ENCODE measurements around the gene FBXW8. TPM values are rescaled to one million over a fixed set of nuclear protein-coding genes. Genes with fewer than 3 reads are reported as not detected.

Gene FBXW8
- polyA plus RNA-seq, 3 donors, result 2.0 to 5.2 (median 2.7) TPM

DNA sequence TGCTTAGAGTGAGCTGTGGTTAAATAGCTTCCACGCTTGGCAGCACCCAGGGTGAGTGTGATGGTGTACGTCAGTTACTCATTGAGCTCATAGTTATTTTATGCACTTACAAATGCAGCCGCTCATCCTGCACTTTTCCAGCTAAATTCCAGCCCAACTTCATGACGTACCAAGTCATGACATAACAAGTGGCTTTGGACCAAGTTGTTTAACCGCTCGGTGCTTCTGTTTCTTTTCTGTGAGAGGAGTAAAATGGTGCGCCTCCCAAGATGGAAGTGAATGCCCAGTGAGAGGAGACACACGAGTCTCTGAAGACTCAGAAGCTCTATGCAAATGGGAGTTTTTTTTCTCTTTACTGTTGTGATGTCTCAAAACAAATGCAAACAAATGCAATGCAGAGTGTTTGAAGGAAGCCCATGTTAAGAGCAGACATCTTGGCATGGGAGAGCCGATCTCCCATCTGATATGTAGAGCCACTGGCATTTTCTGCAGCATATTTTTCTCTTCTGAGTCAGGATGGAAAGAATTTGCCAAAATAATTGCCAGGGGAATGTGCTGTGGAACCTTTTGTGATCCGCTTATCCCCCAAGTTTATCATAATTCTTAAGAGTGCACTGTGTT, 72.2 kb downstream of the FBXW8 start:
- H3K79me2 ChIP-seq (ENCODE audit: insufficient read depth, low read length), result no peaks in the 10 kb centered on the region
- Mint-ChIP-seq H3K27ac (no peak overlapping the region), H3K27me3 (ENCODE audit: low read depth in 3 of 3) (peaks cover 0 to 1% (median 0%) of the 10 kb centered on the region in 3 donors), H3K4me1 (no peaks in the 10 kb centered on the region), H3K4me3 (no peak overlapping the region), H3K36me3 (peaks cover 12 to 19% of the 10 kb centered on the region in 2 donors), H3K9me3 (peaks cover 0 to 2% (median 0%) of the 10 kb centered on the region in 7 donors)
- no peaks in the 10 kb centered on the region for H3K27me3 ChIP-seq (ENCODE audit: control insufficient read depth in 2 of 2, insufficient read depth in 2 of 2, low read length in 2 of 2)
- no peaks in the 10 kb centered on the region for H3K4me1 ChIP-seq (ENCODE audit: control insufficient read depth in 1 of 2, insufficient read depth in 2 of 2, low read length in 2 of 2)
- no peak for DNase-seq
- H3K9ac ChIP-seq (ENCODE audit: insufficient read depth, low read length, poor library complexity, severe bottlenecking), result no peak overlapping the region
- H3K9me3 ChIP-seq (replicated peaks in 1 of 2; ENCODE audit: control insufficient read depth in 1 of 2, insufficient read depth in 1 of 2, low read length in 2 of 2), result no peaks in the 10 kb centered on the region
- no peak overlapping the region for H3K4me3 ChIP-seq (replicated peaks in 1 of 3; ENCODE audit: low read depth in 2 of 3, low read length in 3 of 3)
- H3K36me3 ChIP-seq (replicated peaks in 1 of 2; ENCODE audit: control insufficient read depth in 1 of 2, insufficient read depth in 2 of 2, low read length in 2 of 2), result no peaks in the 10 kb centered on the region
- no peak overlapping the region for H3K4me2 ChIP-seq (replicated peaks; ENCODE audit: extremely low read depth, low read length, poor library complexity, severe bottlenecking)
- 95% methylated on average over 4 of the region's 10 CpGs for WGBS (ENCODE audit: insufficient coverage)
- H4K20me1 ChIP-seq (ENCODE audit: insufficient read depth, low read length), result no peaks in the 10 kb centered on the region
- no peak overlapping the region for H2AFZ ChIP-seq (ENCODE audit: insufficient read depth, low read depth, low read length, poor library complexity, severe bottlenecking)
- no peak for TF ChIP-seq CTCF (IDR thresholded peaks at IDR 0.05)
- no peak overlapping the region for H3K27ac ChIP-seq (ENCODE audit: low read depth in 1 of 2, low read length in 2 of 2)
- intact Hi-C loops (cut with micrococcal nuclease), result no loop called here

DNA sequence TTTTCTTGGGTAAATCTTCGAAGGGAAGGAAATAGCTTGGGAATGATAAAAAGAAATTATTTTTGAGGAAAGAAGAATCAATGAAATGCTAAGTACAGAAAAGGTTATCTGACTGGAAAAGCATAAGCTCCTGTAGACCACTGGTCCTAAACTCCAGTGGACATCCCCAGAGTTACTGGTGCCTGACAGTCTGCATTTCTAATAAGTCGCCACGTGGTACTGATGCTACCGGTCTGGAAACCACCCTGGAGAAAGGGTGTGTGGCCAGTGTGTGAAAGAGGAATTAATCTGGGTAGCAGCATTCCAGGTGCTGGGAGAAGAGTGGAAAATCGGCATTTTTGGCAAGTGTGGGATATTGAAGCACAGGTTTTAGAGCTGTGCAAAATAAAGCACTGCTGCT, 73.3 kb downstream of the FBXW8 start:
- Histone ChIP-seq H3K4me3 (replicated peaks in 1 of 3; ENCODE audit: low read depth in 2 of 3, low read length in 3 of 3) (no peak overlapping the region), H3K9ac (ENCODE audit: insufficient read depth, low read length, poor library complexity, severe bottlenecking) (no peak overlapping the region), H3K27ac (ENCODE audit: low read depth in 1 of 2, low read length in 2 of 2) (no peak overlapping the region), H3K27me3 (ENCODE audit: control insufficient read depth in 2 of 2, insufficient read depth in 2 of 2, low read length in 2 of 2) (no peaks in the 10 kb centered on the region), H2AFZ (ENCODE audit: insufficient read depth, low read depth, low read length, poor library complexity, severe bottlenecking) (no peak overlapping the region), H3K4me1 (ENCODE audit: control insufficient read depth in 1 of 2, insufficient read depth in 2 of 2, low read length in 2 of 2) (no peaks in the 10 kb centered on the region), H3K9me3 (replicated peaks in 1 of 2; ENCODE audit: control insufficient read depth in 1 of 2, insufficient read depth in 1 of 2, low read length in 2 of 2) (no peaks in the 10 kb centered on the region), H3K36me3 (replicated peaks in 1 of 2; ENCODE audit: control insufficient read depth in 1 of 2, insufficient read depth in 2 of 2, low read length in 2 of 2) (peaks cover 0 to 3% of the 10 kb centered on the region in 2 donors), H3K79me2 (ENCODE audit: insufficient read depth, low read length) (no peaks in the 10 kb centered on the region), H3K4me2 (replicated peaks; ENCODE audit: extremely low read depth, low read length, poor library complexity, severe bottlenecking) (no peak overlapping the region), H4K20me1 (ENCODE audit: insufficient read depth, low read length) (no peaks in the 10 kb centered on the region)
- intact Hi-C loops (cut with micrococcal nuclease), result no loop called here
- Mint-ChIP-seq H3K4me3 (no peak overlapping the region), H3K4me1 (no peaks in the 10 kb centered on the region), H3K27ac (no peak overlapping the region), H3K9me3 (peaks cover 0 to 2% (median 0%) of the 10 kb centered on the region in 7 donors), H3K27me3 (ENCODE audit: low read depth in 3 of 3) (peaks cover 0 to 1% (median 0%) of the 10 kb centered on the region in 3 donors), H3K36me3 (peaks cover 22 to 23% of the 10 kb centered on the region in 2 donors)
- DNase-seq, result no peak
- 77% methylated on average over 5 of the region's 5 CpGs for WGBS (ENCODE audit: insufficient coverage)
- no peak for TF ChIP-seq CTCF (IDR thresholded peaks at IDR 0.05)

Data from CD14-positive monocyte (primary cell).